GM19099 (cell line): Measurements from ENCODE around the gene SFN.

Experiments
- POLR2A ChIP-seq: IDR thresholded peaks from 3 replicates; pipeline ENCODE4 v1.6.1; 2011; ENCODE audit warnings: low read depth; ENCODE audit not compliant: insufficient read length; ENCODE audit errors: extremely low read depth

The SFN gene

DNA sequence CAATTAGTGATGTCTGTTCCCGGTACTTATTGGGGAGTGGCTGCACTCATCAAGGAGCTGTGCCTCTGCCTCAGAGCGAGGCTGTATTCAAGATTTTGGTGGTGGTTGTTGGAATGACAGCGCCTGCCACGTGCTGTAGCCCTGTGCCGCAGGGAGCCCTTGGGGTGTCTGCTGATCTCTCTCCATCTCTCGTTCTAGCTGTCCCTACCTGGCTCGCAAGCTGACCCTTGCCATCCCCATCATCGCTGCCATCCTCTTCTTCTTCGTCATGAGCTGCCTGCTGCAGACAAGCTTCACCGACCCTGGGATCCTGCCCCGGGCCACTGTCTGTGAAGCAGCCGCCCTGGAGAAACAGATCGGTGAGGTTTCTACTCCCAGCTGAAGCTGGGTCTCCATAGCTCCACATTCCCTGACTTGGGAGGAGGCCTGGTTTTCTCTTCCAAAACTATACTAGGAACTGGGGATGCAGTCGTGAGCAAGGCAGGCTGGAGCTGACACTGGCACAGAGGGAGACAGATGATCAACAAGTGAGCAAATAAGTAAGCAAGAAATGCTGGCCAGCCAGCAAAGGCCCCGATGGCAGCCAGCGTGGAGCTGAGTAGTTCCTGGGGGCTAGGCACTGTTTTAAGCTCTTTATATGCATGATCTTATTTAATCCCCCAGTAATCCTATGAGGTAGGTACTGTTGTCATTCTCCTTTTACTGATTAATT lies 30.5 kb upstream of the SFN start:
- no peak for TF ChIP-seq POLR2A

DNA sequence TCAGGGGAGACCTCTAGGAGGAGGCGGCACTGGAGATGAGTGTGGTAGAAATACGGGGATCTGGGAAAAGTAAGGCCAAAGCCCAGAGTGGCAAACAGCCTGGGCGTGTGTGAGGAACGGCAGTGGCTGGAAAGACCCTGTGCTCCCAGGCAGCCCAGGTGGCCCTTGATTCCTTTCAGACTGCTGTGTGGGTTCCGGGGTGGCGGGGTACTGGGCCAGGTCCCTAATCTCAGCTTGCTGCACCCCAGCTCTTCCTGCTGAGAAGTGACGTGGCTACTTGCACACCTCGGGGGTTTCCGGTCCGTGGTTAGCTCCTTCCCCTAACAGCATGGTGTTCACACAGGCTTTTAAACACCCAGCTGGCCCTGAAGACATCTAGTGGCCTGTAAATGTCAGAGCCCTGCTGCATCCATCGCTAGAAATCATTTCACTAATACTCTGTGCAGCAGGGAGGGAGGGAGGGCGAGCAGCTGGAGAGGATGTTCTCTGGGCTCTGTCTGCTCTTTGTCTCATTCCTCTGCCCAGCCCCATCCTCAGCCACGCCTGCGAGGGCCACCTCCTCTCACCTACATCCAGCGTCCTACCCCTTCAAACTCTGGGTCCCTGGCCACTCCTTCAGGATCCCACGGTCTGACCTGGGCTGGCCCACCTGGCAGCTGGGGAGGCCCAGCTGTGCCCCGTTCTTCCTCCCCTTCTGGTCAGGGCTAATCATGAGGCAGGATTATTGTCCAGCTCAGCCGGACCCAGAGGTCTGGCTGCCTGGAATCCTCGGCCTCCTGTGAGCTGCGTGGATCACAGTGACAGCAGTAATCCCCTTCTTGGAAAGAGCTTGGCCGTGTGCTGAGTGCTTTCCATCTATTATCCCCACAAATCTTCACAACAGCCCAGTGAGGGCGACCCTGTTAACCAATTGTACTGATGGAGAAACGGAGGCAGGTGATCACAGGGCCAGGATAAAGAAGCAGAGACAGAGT lies 29.2 kb upstream of the SFN start:
- TF ChIP-seq POLR2A, result peak; percentile 72

DNA sequence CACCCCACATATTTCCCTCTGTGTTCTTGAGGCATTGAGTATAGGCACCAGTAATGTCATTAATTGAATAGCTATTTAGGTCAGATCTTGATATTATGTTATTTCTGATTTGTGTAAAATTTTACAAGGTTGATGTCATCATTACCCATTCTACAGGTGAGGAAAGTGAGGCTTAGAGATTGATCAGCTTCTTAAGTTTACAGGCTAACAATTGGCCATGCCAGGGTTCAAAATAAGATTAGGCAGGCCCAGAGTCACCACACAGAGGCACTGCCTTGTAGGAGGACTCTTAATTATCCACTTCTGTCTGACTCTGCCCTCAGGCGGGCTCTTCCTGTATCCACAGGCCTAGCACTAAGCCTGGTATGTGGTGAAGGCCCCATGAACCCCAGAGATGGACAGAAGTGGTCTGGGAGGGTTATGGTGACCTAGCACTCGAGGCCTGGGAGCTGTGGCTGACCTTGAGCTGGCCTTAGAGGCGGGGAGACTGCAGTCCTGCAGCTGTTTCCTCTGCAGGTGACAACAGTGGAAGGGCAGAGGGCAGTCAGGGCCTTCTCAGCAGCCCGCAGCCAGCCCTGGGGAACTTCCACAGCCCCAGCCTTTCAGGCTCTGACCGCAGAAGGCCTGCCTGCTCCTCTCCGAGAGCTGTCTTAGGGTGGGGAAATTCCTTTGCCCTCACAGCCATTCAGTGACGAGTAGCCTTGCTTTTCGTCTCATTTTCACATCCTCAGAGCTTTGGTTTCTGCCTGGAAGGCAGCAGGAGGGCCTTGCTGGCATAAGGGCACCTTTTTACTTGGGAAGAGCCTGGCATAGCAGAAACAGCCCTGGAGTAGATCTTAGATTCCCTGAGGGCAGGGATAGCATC lies 24.2 kb upstream of the SFN start:
- TF ChIP-seq POLR2A, result peak; percentile 25

DNA sequence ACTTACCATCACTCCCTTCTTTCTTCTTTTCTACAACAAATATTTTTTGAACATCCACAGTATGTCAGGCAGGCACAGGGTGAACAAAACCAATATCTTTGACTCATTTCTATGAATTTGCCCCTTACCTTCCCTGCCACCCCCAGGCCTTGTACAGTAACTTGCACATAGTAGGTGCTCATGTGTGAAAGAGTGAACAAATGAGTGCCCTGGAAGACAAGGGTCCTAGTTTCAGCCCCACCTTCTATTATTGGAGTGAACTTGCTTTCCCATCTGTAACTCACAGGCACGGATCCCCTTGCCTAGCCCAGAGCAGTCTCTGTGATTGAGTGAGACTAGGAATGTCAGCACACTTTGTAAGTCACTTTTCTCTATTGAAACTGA lies 23.6 kb upstream of the SFN start:
- no peak for TF ChIP-seq POLR2A

DNA sequence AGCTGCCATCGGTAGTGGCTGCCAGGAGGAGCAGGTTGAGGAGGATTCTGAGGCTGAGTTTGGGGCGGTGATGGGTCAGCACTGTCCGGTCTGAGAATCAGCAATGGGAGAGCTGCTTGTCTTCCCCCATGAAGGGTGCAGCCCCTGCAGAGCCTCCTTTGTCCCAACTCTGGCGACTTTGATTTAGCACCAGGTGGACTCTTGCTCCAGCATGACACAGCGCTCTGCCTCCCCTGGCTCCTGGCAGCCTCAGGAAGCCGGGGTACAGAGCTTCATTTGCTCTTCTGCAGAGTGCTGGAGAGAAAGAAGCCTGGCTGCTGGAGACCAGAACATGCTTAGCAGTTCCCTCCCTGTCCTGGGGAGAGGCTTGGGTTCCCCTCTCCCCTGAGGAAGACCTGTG lies 23.2 kb upstream of the SFN start:
- no peak for TF ChIP-seq POLR2A

DNA sequence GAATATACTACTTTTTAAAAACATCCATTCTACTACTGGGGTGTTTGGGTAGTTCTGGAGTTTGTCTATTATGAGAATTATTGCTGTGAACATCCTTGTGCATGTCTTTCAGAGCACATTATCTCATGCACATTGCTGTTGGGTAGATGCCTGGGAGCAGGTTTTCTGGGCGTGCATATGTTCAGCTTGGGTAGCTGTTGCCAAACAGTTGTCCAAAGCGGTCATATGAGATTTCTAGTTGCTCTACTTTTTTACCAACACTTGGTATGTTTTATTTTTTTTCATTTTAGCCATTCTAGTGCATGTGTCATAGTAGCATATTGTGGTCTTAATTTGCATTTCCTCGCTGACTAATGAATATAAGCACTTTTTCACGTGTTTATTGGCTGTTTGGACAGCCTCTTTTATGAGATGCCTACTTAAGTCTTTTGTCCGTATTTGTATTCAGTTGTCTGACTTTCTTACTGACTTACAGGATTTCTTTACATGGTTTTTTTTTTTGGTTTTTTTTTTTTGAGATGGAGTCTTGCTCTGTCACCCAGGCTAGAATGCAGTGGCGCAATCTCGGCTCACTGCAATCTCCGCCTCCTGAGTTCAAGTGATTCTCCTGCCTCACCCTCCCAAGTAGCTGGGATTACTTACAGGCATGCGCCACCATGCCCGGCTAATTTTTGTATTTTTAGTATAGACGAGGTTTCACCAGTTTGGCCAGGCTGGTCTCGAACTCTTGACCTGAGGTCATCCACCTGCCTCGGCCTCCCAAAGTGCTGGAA lies 18.3 kb upstream of the SFN start:
- no peak for TF ChIP-seq POLR2A

DNA sequence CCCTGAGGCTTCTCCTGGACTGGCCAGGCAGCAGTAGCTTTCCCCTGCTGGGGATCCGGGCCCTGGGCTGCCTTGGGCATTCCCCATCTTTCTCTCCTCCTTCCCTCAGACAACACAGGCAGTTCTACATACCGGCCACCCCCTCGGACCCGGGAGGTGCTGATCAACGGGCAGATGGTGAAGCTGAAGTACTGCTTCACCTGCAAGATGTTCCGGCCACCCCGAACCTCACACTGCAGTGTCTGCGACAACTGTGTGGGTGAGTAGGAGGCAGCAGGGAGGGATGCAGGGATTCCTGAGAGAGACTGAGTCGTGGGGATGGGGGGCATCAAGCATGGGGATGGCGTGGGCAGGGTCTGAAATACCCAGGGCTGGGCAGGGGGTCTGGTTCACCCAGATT lies 14.4 kb upstream of the SFN start:
- no peak for TF ChIP-seq POLR2A

DNA sequence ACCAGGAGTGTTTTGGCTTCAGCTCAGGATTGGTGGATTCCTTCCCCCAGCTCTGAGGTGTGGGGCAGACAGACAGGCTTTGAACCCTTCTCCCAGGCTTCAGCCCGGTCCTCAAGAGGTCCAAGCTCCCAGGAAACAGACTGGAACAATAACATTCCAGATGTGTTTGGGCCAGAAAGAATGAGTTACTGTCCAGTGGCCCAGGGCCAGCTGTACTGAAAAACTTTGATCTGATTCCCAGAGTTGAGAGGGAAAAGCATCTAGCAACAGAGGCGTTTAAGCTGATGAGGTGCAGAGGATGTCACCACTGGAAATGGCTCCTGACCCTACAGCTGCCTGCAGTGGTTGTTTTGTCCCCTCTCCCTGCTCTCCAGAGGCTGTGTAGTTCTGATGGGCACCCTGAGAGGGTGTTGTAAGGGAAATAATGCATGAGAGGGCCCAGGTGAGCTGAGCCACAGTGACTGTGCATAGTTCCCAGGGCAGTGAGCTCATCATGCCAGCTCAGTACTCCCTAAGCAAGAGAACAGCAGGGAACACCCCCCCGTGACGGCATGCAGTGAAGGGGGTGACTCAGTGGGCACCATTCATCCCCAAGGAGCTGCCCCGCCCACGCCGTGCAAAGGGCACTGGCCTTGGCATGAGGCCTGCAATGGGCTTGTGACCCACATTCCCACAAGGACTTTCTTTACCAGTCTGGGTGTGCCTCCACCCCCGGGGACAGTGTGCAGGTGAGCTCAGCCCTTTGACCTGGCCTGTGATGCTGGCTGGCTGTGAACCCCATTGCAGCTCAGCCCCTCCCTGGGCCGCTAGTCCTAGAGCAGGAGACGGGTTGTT lies 13.8 kb upstream of the SFN start:
- TF ChIP-seq POLR2A, result no peak

DNA sequence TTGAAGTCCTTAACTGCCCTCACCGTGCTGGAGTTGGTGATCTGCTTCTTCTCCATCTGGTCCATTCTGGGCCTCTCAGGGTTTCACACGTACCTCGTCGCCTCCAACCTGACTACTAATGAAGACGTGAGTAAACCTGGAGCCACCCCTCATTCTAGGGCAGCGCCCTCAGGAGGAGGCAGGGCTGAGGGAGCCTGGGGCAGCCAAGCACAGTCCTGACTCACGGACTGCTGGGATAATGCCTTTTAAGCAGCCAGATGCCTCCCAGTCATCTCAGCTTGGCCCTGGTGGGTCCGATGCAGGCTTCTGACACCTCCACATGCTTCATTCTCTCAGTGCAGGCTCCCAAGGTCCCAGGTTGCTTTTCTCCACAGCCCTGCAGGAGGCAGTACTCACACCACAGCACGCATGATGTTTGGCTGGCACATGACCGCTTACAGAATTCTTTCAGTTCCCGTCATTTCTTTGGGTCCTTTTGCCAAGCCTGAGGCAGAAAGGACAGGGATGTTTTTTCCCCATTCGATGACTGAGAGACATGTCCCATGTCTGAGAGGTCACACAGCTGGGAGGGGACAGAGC lies 11.8 kb upstream of the SFN start:
- no peak for TF ChIP-seq POLR2A

DNA sequence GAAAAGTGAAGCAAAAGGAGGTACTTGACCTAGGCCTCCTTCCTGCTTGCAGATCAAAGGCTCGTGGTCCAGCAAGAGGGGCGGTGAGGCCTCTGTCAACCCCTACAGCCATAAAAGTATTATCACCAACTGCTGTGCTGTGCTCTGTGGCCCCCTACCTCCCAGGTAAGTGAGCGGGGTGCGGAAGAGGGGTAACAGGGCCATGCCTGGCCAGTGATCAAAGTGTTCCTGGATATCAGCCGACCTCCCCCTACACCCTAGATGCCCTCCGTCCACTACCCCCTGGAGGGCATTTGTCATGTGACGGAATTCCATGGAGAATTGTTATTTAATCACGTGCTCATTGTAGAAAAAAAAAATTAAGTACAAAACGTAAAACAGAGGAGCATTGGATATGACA lies 10.2 kb upstream of the SFN start:
- no peak for TF ChIP-seq POLR2A

DNA sequence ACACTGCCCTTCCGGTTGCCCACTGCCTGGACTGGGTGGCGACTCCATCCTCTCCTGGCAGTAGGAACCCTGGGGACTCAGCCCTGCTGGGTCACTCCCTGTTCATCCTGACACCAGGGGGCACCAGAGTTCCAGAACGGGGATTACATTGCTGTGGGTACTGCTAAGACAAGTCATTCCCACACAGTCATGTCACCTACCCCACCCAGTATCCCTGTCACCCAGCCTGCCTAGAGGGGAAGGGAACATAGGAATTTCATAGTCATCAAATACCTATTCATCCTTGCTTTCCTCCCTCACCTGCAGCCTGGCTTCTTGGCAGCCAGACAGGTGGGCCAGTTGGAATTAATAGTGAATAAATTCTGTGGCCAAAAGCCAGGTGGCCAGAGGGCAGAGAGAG lies 9.8 kb upstream of the SFN start:
- TF ChIP-seq POLR2A, result no peak

DNA sequence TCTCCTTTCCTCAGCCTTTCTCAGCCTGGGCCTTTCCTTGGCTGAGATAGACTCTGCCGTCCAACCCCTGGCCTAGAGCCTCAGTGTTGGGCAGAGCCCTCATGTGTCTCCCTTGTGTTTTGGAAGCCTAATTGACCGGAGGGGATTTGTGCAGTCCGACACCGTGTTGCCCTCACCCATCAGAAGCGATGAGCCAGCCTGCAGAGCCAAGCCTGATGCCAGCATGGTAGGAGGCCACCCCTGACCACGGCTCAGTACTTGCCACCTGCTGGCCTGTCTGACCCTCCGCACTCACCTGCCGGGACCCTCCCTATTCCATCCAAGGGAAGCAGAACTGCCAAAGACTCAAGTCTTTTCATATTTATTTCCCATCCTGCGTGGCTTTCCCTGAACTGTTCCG lies 9.3 kb upstream of the SFN start:
- no peak for TF ChIP-seq POLR2A

DNA sequence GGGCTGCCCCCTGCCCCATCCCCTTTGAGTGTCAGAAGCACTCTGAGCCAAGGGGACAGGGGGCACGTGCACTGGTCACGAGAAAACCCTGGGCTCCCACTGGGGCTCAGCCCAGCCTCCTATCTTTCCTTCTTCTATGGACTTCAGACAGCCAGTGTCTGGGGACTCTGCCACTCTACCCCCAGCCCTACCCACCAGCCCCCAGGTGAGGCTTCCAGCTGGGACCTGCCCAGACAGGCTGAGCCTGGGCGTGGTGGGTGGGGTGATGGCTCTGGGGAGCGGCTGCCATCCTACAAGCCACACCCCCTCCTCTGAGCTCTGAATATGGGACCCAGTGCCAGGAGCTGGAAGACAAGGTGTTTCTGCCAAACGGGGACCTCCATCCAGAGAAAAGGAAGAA lies 8.0 kb upstream of the SFN start:
- no peak for TF ChIP-seq POLR2A
